Measurements from ENCODE around the gene UNC5A.

- TF ChIP-seq EP300 (IDR thresholded peaks at IDR 0.05; ENCODE audit: borderline replicate concordance) (no peak), YY1 (IDR thresholded peaks at IDR 0.05; ENCODE audit: low read depth) (no peak), TAF1 (IDR thresholded peaks at IDR 0.05; ENCODE audit: low read depth) (no peak), EGR1 (IDR thresholded peaks at IDR 0.05) (no peak), NFIC (IDR thresholded peaks at IDR 0.05) (no peak), TCF12 (IDR thresholded peaks at IDR 0.05; ENCODE audit: low read depth) (no peak), CEBPB (IDR thresholded peaks at IDR 0.05) (no peak), CREB1 (IDR thresholded peaks at IDR 0.05; ENCODE audit: low read depth) (no peak), REST (IDR thresholded peaks at IDR 0.05; ENCODE audit: low read depth) (no peak), MAX (IDR thresholded peaks at IDR 0.05) (no peak), FOXM1 (IDR thresholded peaks at IDR 0.05; ENCODE audit: borderline replicate concordance, low read depth) (no peak)
These were observed 44.7 kb upstream of the UNC5A start for GRCh38 chr5:176765687-176766086.

Data from Ishikawa (cell line).